HTR-8/SVneo (cell line): ENCODE measurements around the gene HDAC8.
"Not testable (repeated sequence)": the region's sequence is repeated elsewhere in the genome, so short reads cannot be mapped to it uniquely, and the experiment has no call there.

ENCODE experiments used
- DNase-seq: peaks from one replicate; pipeline ENCODE4 v3.0.0; 2011; ENCODE audit warnings: low spot score, mixed read lengths; ENCODE audit not compliant: insufficient read length
- FAIRE-seq: peaks from 2 replicates; lab custom pipeline; 2011; peaks lifted over from hg19 to GRCh38; lab: Jason Lieb, UNC

HDAC8 gene

GRCh38 chrX:72539822-72540221 lies 32.8 kb downstream of the HDAC8 start:
- DNase-seq (no peak), FAIRE-seq (no peak)

DNA sequence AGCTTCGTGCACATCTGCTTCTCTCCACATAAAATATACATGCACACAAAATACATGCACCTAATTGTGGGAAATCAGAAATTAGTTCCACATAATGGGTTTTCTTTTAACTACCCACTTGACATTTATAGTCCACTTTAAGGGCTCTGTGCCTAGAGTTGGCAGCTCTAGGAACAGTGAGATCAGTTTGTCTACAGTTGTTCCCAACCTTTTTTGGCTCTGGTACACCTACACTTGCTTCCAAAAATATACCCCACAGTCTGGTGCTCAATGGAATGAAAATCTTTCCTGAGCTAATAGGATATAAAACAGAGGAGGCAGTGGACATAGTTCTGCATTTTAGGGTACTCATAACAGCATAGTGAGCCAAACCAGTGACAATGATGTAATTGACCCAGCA lies 36.1 kb downstream of the HDAC8 start:
- DNase-seq, result no peak
- FAIRE-seq, result no peak

DNA sequence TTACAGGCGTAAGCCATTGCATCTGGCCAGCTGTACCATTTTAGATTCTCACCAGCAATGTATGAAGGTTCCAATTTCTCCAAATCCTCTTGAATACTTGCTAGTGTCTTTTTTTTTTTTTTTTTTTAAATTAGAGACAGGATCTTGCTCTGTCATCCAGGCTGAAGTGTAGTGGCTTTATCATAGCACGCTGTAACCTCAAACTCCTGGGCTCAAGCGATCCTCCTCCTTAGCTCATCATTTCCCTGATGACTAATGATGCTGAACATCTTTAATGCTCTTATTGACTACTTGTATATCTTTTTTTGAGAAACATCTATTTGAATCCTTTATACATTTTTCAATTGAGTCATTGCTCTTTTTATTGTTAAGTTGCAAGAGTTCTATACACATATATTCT lies 40.3 kb downstream of the HDAC8 start:
- no peak for DNase-seq
- no peak for FAIRE-seq

DNA sequence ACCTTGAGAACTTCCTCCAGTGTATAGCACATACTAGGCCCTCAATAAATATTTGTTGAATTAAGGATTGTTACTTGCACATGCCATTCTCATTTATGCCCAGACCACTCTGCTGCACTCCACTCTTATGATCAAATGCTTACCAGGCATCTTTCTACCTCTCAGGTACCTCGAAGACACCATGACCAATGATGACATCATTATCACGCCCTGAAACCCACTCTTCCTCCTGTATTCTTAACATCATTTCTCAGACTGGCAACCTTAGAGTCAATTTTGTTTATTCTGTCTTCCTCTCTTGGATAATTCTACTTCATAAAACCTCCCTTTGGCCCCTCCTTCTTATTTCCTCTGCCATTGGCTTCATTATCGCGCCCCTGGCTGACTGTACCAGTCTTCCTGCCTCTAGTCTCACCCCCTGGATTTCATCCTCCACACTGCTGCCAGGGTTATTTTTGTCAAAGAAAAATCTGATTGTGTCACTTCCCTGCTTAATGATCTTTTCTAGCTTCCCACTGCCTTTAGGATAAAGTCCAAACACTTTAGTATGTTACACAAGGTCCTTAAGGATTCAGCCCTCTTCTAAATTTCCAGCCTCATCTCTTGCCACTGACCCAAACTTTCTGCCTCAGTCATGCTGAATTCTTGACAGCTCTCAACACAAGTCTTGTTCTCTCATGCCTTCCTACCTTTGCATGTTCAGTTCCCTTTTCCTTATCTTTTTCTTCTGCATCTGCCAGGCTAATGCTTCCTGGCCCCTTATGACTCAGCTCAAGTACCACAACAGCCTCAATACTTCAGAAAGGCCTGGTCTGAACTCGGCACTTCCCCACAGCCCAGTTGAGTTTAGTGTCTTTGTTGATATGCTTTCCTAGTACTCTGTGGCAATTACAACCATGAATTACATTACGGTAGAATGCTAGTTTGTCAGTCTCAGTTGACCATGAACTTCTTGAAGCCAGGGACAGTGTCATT lies 45.8 kb downstream of the HDAC8 start:
- FAIRE-seq (peak; percentile 20), DNase-seq (no peak)

DNA sequence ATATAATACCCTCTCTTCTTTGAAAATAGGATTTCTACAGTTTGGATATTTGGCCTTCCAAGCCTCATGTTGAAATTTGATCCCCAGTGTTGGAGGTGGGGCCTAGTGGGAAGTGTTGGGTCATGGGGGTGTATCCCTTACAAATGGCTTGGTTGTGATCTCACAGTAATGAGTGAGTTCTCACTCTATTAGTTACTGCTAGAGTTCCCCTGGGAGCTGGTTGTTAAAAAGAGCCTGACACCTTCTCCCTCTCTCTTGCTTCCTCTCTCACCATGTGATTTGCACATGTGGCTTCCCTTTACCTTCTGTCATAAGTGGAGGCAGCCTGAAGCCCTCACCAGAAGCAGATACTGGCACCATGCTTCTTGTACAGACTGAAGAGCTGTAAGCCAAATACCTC lies 73.9 kb downstream of the HDAC8 start:
- no peak for DNase-seq
- no peak for FAIRE-seq

- no peak for FAIRE-seq
- no peak for DNase-seq
Measured at GRCh38 chrX:72495046-72495445, 77.6 kb downstream of the HDAC8 start.

DNA sequence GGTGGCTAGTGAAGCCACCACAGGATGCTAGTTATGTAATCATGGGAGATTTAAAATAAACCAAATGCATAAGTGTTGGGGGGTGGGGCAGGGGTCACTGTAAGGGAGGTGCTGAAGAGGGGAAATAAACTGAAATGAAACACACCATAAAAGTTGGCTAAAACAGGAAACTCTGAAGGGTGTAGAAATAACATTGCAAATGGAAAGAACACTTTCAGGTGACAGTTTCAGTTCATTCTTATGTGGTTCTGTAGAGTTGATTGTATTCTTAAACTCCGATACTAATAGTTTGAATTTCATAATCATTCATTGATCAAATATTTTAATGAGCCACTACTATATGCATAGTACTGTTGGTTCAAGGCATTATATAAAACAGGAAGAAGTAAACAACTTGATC lies 80.1 kb downstream of the HDAC8 start:
- DNase-seq (no peak), FAIRE-seq (no peak)

- FAIRE-seq, result not testable (repeated sequence)
Measured at GRCh38 chrX:72490221-72490620, 82.4 kb downstream of the HDAC8 start.

GRCh38 chrX:72487661-72488060 lies 85.0 kb downstream of the HDAC8 start:
- FAIRE-seq, result no peak

More at GRCh38 chrX:72490221-72490620, 82.4 kb downstream of the HDAC8 start:
- DNase-seq, result not testable (repeated sequence)

GRCh38 chrX:72479324-72480274 lies 93.0 kb downstream of the HDAC8 start:
- DNase-seq, result no peak
- FAIRE-seq, result peak; percentile 38

More at GRCh38 chrX:72487661-72488060, 85.0 kb downstream of the HDAC8 start:
- DNase-seq, result no peak

- no peak for DNase-seq
- no peak for FAIRE-seq
Measured at GRCh38 chrX:72478853-72479252, 93.8 kb downstream of the HDAC8 start.

DNA sequence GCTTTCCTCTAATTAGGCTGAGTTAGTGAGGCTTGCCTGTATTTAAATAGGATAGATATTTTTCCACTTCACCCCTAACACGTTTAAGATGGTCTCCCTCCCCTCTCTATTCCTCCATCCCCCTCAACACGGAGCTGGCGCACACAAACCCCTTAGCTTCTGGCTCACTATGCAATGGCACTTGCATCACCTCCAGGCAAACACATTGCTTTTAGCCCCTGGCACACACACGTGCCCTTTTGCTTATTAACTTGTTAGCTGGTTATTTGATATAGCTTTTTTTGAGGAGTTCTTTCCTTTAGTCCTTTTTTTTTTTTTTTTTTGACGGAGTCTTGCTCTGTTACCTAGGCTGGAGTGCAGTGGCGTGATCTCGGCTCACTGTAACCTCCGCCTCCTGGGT lies 94.3 kb downstream of the HDAC8 start:
- FAIRE-seq, result no peak
- DNase-seq, result no peak

GRCh38 chrX:72477781-72478181 lies 94.9 kb downstream of the HDAC8 start:
- no peak for FAIRE-seq
- no peak for DNase-seq

DNA sequence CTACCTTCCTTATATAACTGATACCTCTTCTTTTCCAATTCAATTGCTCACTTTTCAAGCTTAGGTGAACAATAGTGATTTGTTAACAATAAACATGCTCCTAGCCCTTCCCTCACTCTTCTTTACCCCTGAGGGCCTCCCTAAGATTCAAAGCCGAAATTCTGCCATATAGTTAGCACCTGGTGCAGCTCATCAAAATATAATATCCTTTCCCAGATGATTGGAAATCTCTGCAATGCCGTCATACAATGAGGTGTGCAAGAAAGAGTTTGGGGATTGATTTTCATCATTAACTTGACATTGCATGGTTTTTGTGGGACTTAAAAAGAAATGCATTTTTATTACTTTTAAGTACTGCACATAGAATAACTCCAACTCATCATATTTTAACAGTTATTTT lies 95.3 kb downstream of the HDAC8 start:
- DNase-seq, result no peak
- no peak for FAIRE-seq

- DNase-seq (no peak), FAIRE-seq (peak; percentile 13)
Measured at GRCh38 chrX:72475952-72476668, 96.5 kb downstream of the HDAC8 start.

- FAIRE-seq, result no peak
- no peak for DNase-seq
Measured at GRCh38 chrX:72475338-72475737, 97.3 kb downstream of the HDAC8 start.

DNA sequence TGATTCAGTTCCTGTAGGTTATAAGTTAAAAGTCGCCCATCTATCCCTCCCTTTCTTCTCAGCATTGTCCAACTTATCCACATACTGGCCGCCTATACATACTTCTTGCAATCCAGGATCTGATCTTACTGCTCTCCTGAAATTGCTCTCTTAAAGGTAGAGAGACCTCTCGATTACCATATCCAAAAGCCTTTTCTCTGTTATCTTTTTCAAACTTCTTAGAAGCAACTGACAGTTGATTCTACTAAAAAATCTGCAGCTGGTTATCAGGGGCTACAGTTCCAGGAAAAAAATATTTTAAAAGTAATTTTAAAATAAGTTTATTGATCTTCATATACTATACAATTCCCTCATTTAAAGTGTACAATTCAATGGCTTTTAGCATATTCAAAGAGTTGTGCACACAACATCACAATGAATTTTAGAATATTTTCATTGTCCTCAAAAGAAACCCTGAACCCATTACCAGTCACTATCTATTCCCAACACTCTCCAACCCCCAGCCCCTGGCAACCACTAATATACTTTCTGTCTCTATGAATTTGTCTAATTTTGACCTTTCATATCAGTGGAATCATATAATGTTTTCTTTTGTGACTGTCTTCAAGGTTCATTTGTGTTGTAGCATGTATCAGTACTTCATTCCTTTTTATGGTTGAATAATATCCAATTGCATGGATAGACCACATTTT lies 102.0 kb downstream of the HDAC8 start:
- no peak for DNase-seq
- no peak for FAIRE-seq

DNA sequence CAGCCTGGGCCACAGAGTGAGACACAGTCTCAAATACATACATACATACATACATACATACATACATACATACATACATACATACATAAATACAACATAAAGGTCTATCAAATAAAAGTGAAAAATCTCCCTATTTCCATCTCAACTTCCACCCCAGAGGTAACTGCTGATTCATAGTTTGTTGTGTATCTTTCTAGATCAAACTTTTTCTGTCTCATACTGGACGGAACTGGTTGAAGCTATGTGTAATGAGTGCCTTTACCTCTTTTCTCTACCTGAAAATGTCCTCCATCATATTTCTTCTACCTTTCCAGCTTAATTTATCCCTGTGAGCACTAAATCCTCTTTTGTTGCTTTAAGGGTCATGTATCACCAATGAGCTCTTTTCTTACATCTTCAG lies 102.5 kb downstream of the HDAC8 start:
- no peak for FAIRE-seq
- DNase-seq, result no peak

- FAIRE-seq, result no peak
- DNase-seq, result no peak
Measured at GRCh38 chrX:72468607-72469006, 104.0 kb downstream of the HDAC8 start.

DNA sequence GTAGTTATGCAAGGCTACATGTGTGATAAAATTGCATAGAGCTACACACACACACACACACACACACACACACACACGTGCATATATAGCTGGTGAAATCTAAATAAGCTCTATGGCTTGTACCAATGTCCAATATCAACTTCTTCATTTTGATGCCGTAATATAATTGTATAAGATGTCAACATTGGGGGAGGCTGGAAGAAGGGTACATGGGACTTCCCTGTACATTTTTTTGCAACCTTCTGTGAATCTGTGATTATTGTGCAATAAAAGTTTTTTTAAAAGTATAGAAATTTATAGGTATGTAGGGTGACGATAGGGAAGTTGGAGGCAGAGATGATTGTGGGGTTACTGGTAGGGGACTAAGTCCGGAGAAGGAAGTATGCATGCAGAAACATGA lies 105.5 kb downstream of the HDAC8 start:
- no peak for DNase-seq
- no peak for FAIRE-seq
